Activated naive CD8-positive, alpha-beta T cell treated with anti-CD3 and anti-CD28 coated beads, Interleukin-2, amount 10 ng/mL, durations not matched to agents 7 days and 5 days (primary cell): Measurements from ENCODE around the gene CCRL2. TPM values are rescaled to one million over a fixed set of nuclear protein-coding genes. Genes with fewer than 3 reads are reported as not detected.

Source experiments
- ATAC-seq: fragments of 150-1000 bp; cut with Tn5 transposase; one replicate; pipeline ENCODE4 v1.10.0; 2021; ENCODE audit warnings: low read depth, moderate library complexity
- POLR2A ChIA-PET: fragments of 350-600 bp; sonication (Branson Sonifier 250); formaldehyde crosslinking; loops from one replicate; lab custom pipeline; 2021; ENCODE audit warnings: antibody characterized with exemption; lab: Charles Lee
- DNase-seq: peaks from one replicate; pipeline ENCODE4 v3.0.0; 2021
- H3K27ac Mint-ChIP-seq: one replicate; pipeline ENCODE4 v1.8.0; 2022; ENCODE audit warnings: mild to moderate bottlenecking, mixed read lengths
- H3K27me3 Mint-ChIP-seq: one replicate; pipeline ENCODE4 v1.8.0; 2022; ENCODE audit warnings: mild to moderate bottlenecking, moderate library complexity, mixed read lengths
- H3K36me3 Mint-ChIP-seq: one replicate; pipeline ENCODE4 v1.8.0; 2021; ENCODE audit warnings: mild to moderate bottlenecking, mixed read lengths
- H3K4me1 Mint-ChIP-seq: one replicate; pipeline ENCODE4 v1.8.0; 2021; ENCODE audit warnings: mixed read lengths
- H3K4me3 Mint-ChIP-seq: one replicate; pipeline ENCODE4 v1.8.0; 2022; ENCODE audit warnings: mild to moderate bottlenecking, moderate library complexity, mixed read lengths
- H3K9me3 Mint-ChIP-seq: one replicate; pipeline ENCODE4 v1.8.0; 2021; ENCODE audit warnings: mixed read lengths
- total RNA-seq, 2 experiments: library from RNA; stranded (reverse); gene quantifications; one replicate each; pipeline ENCODE4 v1.2.3, GENCODE V29; 2021

The CCRL2 gene
- total RNA-seq, 2 experiments from 2014 or later = 13.5 to 14.4 TPM

DNA sequence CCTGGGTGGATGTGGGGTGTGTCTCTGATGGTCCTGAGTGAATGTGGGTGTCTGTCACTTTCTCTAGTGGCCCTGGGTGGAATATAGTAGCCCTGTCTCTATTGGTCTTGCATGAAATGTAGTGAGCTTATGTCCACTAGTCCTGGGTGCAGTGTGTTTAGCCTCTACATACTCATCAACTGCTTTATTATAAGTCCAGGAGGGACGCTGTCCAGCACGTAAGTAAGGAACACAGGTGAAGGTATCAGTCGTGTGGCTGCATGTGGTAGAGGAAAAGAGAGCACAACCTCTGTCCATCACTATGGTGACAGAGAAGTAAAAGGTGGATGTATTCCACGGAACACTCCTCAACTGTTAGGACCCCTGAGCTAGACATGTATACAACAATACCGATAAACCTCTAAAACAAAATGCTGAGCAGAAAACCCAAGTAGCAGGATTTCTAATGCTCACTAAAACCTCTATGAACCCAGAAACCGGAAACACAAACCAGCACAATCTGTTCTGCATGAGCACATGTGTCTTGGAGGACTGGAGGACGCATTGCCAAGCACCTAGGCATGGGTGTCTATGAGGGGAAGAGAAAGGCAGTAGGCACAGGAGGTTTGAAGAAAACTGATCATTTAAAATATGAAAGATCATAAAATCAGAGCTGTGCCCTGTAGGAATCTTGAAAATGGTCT, 46.6 kb downstream of the CCRL2 start:
- Mint-ChIP-seq H3K36me3 (no peaks in the 10 kb centered on the region), H3K4me1 (no peaks in the 10 kb centered on the region), H3K4me3 (no peak overlapping the region), H3K27ac (no peak overlapping the region), H3K9me3 (no peaks in the 10 kb centered on the region), H3K27me3 (peaks cover 27% of the 10 kb centered on the region)
- POLR2A ChIA-PET = no interaction called here
- DNase-seq (no peak), ATAC-seq (no peak)

DNA sequence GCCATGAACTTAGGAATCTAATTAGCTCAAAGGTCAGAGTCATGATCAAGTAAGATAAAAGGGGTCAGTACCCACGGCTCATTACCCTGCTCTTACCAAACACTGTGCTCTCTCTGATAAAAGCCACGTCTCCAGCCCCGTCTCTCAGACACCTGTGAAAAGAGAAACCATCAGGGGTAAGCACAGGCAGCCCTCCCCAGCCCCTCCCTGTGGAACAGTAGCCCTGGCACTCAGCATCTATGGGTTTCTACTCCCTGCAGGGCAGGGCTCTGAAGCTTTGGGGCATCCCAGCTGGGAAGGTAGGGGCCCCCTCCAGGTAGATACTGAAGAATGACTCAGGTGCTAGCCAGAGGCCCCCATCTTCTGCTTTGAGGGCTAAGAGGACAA, 47.1 kb downstream of the CCRL2 start:
- Mint-ChIP-seq H3K27me3 (peaks cover 29% of the 10 kb centered on the region), H3K27ac (no peak overlapping the region), H3K9me3 (no peaks in the 10 kb centered on the region), H3K4me3 (no peak overlapping the region), H3K36me3 (no peaks in the 10 kb centered on the region), H3K4me1 (no peaks in the 10 kb centered on the region)
- ATAC-seq (no peak), DNase-seq (no peak)
- POLR2A ChIA-PET = no interaction called here

DNA sequence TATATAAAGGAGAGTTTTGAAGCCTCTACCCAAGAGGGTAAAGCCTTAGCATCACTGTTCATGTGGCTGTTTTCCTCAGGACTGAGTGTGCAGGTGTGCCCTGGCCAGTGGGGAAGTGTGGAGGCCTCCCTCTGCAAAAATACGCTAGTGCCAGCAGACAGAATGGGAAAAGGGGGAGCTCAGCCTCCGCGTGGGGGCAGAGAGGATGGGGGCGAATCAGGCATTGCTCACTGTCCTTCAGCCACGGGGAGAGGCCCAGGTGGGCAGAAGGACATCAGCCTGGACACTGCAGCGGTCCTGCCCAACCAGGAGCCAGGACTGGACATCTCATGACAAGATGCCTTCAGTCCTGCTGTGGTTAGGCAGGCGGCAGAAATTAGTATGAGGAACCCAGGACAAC, 47.5 kb downstream of the CCRL2 start:
- ATAC-seq (no peak), DNase-seq (no peak)
- no peaks in the 10 kb centered on the region for H3K36me3 Mint-ChIP-seq
- H3K4me1 Mint-ChIP-seq = no peaks in the 10 kb centered on the region
- no peak overlapping the region for H3K27ac Mint-ChIP-seq
- peaks cover 33% of the 10 kb centered on the region for H3K27me3 Mint-ChIP-seq
- POLR2A ChIA-PET = no interaction called here
- no peak overlapping the region for H3K4me3 Mint-ChIP-seq
- H3K9me3 Mint-ChIP-seq = no peaks in the 10 kb centered on the region

DNA sequence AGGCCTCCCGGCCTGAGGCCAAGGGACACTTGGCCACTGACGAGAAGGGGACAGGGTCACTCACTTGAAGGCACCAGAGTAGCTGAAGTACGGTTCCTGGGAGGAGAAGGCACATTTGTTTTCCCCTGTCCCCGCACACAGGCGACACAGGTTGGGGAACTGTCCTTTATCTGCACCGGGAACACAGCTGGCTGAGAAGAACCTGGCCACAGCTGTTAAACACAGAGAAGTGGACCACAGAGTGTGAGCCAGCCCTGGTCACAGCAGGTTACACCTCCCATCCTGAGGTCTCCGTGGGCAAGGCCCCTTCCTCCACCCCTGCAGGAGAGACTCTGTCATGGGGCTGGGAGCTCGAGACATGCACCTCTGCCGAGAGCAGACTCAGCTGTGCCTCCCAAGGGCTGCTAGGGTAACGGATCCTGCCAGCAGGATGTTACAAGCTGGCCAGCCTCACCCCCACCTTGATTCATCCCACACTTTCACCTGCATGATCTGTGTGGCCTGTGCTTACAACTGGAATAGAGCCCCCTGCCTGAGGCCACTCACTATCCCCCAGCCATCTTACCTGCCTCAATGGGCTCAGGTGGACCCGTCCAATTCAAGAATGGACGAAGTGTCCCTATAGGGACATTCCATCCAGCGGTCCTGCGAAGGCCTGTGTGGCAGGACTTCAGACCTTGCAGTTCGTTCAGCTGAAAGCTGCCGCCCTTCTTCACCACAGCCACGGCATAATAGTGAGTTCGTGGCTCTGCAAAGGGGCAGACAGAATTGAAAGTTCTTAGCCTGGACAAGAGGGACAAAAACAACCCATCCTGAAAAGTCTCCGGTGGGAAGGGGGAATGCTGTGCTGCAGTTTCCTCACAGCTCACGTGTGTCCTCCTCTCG, 48.4 kb downstream of the CCRL2 start:
- ATAC-seq (no peak), DNase-seq (no peak)
- POLR2A ChIA-PET = no interaction called here
- Mint-ChIP-seq H3K36me3 (no peaks in the 10 kb centered on the region), H3K4me3 (no peak overlapping the region), H3K9me3 (no peaks in the 10 kb centered on the region), H3K4me1 (no peaks in the 10 kb centered on the region), H3K27me3 (peaks cover 42% of the 10 kb centered on the region), H3K27ac (no peak overlapping the region)

DNA sequence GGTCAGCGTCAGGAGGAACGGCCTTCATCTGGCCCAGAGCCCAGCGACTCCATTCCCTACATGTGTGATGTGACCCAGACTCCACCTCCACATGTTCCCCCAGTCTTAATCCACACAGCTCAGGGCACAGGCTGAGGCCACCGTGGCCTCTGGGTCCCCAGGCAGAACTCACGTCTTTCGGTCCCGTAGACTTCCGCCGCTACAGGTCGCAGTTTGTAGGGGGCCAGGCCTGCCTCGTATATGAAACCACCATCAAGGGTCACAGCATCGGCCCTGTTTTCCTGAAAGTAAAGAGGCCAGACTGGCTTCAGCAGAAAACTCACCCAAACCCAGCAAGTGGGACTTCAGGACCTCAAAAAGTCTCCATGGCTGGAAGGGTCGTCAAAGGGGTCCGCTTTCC, 49.1 kb downstream of the CCRL2 start:
- POLR2A ChIA-PET = no interaction called here
- ATAC-seq (no peak), DNase-seq (no peak)
- Mint-ChIP-seq H3K36me3 (no peaks in the 10 kb centered on the region), H3K9me3 (no peaks in the 10 kb centered on the region), H3K27me3 (peaks cover 42% of the 10 kb centered on the region), H3K27ac (no peak overlapping the region), H3K4me1 (no peaks in the 10 kb centered on the region), H3K4me3 (no peak overlapping the region)

Other genes with a start within 250 kb of the CCRL2 start
- gene CCR1, start 198.9 kb upstream of the CCRL2 start, total RNA-seq = 10 to 100 TPM; 58.6 to 63.9 TPM
- 1 to 10 TPM; 1.3 to 1.9 TPM for gene CCR3, start 164.8 kb upstream of the CCRL2 start, total RNA-seq
- 10 to 100 TPM; 52.5 to 53.0 TPM for gene CCR2, start 53.1 kb upstream of the CCRL2 start, total RNA-seq
- 10 to 100 TPM; 39.6 to 44.3 TPM for gene CCR5, start 36.3 kb upstream of the CCRL2 start, total RNA-seq
- not detected for gene LTF, start 57.6 kb downstream of the CCRL2 start, total RNA-seq
- gene RTP3, start 90.7 kb downstream of the CCRL2 start, total RNA-seq = not detected
- under 1 TPM; 0.45 to 0.75 TPM for gene LRRC2, start 159.0 kb downstream of the CCRL2 start, total RNA-seq
- gene FAM240A, start 205.3 kb downstream of the CCRL2 start, total RNA-seq = not detected